GM19035 (cell line): ENCODE data around the gene VCAM1.
"Not testable (repeated sequence)": the region's sequence is repeated elsewhere in the genome, so short reads cannot be mapped to it uniquely, and the experiment has no call there.

Source experiments
- ATAC-seq: cut with Tn5 transposase; IDR thresholded peaks from one replicate; pipeline ENCODE4 v1.9.1; 2021; ENCODE audit not compliant: unreplicated experiment

The VCAM1 gene

DNA sequence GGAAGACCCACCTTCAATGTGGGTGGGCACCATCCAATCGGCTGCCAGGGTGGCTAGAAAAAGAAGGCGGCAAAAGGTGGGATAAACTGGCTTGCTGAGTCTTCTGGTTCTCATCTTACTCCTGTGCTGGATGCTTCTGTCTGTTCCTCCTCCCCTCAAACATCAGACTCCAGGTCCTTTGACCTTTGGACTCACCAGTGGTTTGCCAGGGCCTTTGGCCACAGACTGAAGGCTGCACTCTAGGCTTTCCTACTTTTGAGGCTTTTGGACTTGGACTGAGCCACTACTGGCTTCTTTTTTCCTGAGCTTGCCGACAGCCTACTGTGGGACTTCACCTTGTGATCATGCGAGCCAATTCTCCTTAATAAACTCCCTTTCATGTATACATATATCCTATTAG lies 55.9 kb downstream of the VCAM1 start:
- no peak for ATAC-seq

DNA sequence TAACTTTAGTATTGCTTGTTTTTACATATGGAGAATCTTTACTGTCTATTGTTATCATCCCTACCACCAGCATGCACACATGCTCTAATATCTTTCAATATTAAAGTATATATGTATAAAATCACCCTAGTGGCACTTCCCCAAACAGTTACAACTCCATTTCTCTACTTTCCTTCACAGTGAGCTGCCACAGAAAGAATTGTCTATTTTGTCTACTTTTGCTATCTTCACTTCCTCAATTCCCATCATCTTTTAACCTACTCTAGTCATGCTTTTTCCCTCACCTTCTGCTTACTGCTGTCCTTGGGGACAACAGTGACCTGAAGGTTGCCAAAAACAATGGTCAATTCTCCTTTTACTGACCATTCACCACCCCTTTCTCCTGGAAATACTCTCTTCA lies 59.2 kb downstream of the VCAM1 start:
- ATAC-seq = no peak

DNA sequence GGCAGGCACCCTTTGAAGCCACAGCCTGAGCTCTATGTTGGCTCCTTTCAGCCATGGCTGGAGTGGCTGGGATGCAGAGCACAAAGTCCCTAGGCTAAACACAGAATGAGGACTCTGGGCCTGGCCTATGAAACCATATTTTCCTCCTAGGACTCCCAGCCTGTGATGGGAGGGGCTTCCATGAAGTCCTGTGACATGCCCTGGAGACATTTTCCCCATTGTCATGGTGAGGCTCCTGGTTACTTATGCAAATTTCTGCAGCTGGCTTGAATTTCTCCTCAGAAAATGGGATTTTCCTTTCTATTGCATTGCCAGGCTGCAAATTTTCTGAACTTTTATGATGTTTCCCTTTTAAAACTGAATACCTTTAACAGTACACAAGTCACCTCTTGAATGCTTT lies 61.3 kb downstream of the VCAM1 start:
- no peak for ATAC-seq

DNA sequence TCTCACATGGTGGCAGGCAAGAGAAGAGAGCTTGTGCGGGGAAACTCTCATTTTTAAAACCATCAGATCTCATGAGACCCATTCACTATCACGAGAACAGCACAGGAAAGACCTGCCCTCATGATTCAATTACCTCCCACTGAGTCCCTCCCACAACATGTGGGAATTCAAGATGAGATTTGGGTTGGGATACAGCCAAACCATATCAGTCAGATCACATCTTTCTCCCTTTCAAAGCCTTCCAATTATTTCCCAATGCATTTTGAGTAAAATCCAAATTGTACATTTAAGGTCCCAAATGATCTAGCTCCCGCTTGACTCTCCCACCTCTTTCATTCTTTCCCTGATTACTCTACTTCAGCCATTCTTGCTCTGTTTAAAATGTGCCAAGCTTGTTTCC lies 62.2 kb downstream of the VCAM1 start:
- ATAC-seq = not testable (repeated sequence)

DNA sequence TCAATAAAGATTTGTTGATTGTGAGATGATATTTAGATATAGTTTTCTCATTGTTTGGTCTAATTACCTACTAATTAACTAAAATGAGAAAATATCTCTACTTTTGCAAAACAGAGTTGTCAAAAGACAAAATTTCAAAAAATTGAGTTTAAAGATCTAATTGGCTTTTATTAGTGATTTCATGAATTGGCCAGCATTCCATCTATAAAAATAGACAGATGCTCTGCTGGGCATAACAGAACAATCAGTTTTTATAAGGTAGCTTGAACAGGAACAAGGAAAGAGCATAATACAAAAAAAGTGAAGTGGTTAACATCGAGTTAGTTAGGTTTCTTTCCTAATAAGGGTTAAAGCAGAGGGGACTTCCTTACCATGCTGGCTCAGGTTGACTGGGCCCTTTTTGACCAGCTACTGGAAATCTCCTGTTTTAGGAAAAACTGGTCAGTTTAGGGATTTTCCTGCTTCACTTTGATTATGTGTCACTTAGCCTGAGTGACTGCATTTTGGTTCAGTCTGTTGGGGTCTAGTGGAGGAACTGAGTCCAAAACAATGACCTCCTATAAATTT lies 63.0 kb downstream of the VCAM1 start:
- no peak for ATAC-seq

DNA sequence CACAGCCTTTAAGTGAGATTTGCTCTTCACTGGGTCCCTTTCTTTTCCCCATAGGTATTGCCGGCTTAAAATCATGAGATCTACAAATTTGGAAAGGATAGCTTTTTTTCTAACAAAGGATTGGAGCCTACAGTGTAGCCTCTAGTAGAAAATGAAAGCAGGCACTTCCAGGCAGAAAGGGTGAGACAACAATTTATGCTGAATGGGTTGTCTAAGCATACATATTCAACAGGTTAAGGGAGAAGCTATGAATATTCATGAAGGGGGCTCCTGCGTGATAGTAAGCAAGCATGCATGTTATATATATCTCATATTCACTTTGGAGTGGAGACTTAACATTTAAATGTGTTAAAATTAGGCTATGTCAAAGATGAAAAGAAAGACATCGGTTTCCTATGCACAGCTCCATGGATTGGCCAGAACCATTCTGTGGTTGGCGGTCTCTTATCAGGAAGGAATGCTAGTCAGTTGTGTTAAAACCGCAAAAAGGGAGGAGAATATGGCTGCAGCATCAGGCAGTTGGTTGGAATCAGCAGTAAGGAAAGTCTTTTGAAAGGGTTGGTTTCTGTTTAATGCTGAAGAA lies 66.0 kb downstream of the VCAM1 start:
- ATAC-seq = no peak

DNA sequence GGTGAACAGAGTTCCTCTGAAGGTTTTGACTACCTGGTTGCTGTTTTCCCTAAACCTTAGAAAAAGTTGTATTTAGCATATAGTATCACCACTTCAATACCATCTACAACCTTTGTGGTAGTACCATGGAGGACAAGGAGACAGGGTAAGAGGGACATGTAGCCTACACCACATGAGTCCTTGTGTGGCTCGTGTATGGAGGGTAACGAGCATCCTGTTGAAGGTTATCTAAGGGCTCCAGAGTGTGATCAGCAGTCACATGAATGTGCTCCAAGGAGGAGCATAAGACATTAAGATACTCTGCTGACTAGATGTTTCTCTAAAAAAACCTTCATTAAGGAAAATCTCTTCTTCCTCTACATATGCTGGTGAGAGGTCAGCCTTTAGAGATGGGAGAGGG lies 67.3 kb downstream of the VCAM1 start:
- no peak for ATAC-seq
